Mononuclear cell (primary cell): ENCODE measurements around the gene P3R3URF. TPM values are rescaled to one million over a fixed set of nuclear protein-coding genes. Genes with fewer than 3 reads are reported as not detected.

Experiments
- H3K27me3 ChIP-seq: 2 replicates; pipeline ENCODE4 v1.6.0; 2011; ENCODE audit warnings: low read length, control low read depth; ENCODE audit not compliant: insufficient read depth
- H3K4me1 ChIP-seq: 2 replicates; pipeline ENCODE4 v1.5.1; 2011; ENCODE audit warnings: mild to moderate bottlenecking, low read length, control low read depth; ENCODE audit not compliant: insufficient read depth
- H3K4me3 ChIP-seq: 2 replicates; pipeline ENCODE4 v1.5.1; 2011; ENCODE audit warnings: mild to moderate bottlenecking, low read length, moderate library complexity
- H3K9me3 ChIP-seq: 2 replicates; pipeline ENCODE4 v1.5.1; 2011; ENCODE audit warnings: low read depth, mild to moderate bottlenecking, control low read depth, low read length
- total RNA-seq: library from RNA; depleted of rRNA; stranded (reverse); fragments of >200 nt; gene quantifications from one replicate; pipeline ENCODE4 v1.2.3, GENCODE V29; 2012

P3R3URF gene
- total RNA-seq, 1 donor: not detected

- Histone ChIP-seq H3K4me3 (no peak overlapping the region), H3K4me1 (peaks cover 11% of the 10 kb centered on the region), H3K9me3 (no peaks in the 10 kb centered on the region), H3K27me3 (no peaks in the 10 kb centered on the region)
Measured at GRCh38 chr1:46186076-46186475, 9.8 kb upstream of the P3R3URF start.

DNA sequence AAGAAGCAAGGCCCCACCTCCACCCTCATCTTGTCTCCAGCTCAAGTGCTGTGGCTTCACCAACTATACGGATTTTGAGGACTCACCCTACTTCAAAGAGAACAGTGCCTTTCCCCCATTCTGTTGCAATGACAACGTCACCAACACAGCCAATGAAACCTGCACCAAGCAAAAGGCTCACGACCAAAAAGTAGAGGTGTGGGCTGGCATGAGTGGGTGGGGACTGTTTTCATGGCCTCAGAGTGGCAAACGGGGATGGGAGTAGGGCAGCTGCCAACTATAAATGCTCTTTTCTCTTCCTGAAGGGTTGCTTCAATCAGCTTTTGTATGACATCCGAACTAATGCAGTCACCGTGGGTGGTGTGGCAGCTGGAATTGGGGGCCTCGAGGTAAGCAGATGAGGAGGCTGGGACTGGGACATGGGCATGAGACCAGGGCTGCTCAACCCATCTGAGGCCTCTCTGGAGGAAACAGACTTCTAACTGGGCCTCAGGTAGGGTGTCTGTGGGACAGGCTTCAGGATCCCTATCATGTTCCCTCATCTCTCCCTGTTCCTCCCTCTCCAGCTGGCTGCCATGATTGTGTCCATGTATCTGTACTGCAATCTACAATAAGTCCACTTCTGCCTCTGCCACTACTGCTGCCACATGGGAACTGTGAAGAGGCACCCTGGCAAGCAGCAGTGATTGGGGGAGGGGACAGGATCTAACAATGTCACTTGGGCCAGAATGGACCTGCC is 8.8 kb upstream of the P3R3URF start:
- no peaks in the 10 kb centered on the region for H3K27me3 ChIP-seq
- H3K4me3 ChIP-seq: no peak overlapping the region
- no peaks in the 10 kb centered on the region for H3K9me3 ChIP-seq
- peaks cover 11% of the 10 kb centered on the region for H3K4me1 ChIP-seq

GRCh38 chr1:46183926-46184557 is 7.8 kb upstream of the P3R3URF start:
- Histone ChIP-seq H3K9me3 (no peaks in the 10 kb centered on the region), H3K4me3 (no peak overlapping the region), H3K27me3 (no peaks in the 10 kb centered on the region), H3K4me1 (peaks cover 17% of the 10 kb centered on the region)

DNA sequence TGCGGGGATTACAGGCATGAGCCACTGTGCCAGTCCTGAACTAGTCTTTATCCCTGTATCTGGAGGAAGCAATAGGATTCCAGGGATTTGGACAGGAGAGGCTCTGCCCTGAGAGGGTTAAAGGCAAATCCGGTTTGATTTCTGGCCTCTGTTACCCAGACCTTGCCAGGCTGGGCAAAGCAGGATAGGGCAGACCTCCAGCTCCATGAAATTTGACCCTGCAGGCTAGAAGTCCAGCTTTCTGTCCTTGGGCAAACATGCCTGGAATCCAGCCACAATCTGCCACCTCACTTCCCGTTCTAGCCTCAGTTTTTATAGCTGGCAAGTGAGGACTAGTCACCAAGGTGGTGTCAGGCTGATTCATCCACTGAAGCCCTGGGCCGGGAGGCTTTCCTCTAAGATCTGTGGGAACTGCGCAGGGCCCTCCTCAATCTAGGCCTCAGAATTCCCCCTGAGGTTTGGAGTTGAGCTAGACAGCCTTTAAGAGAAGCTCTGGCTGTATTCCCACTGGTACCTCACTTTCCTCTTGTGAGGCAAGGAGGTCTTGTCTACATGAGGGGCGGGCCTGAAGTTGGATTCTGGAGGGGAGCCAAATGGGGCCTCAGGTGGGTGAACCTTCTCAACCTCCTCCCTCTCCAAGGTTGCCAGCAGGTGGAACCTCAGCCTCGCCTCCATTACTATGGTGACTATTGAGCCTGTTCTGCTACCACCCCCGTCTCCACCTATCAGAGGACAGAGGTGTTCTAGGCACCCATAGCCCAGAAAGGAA is 7.0 kb upstream of the P3R3URF start:
- Histone ChIP-seq H3K4me1 (peaks cover 17% of the 10 kb centered on the region), H3K4me3 (no peak overlapping the region), H3K9me3 (no peaks in the 10 kb centered on the region), H3K27me3 (no peaks in the 10 kb centered on the region)

- no peak overlapping the region for H3K4me3 ChIP-seq
- no peaks in the 10 kb centered on the region for H3K27me3 ChIP-seq
- H3K4me1 ChIP-seq: peaks cover 17% of the 10 kb centered on the region
- H3K9me3 ChIP-seq: no peaks in the 10 kb centered on the region
Measured at GRCh38 chr1:46181343-46182260, 5.3 kb upstream of the P3R3URF start.

DNA sequence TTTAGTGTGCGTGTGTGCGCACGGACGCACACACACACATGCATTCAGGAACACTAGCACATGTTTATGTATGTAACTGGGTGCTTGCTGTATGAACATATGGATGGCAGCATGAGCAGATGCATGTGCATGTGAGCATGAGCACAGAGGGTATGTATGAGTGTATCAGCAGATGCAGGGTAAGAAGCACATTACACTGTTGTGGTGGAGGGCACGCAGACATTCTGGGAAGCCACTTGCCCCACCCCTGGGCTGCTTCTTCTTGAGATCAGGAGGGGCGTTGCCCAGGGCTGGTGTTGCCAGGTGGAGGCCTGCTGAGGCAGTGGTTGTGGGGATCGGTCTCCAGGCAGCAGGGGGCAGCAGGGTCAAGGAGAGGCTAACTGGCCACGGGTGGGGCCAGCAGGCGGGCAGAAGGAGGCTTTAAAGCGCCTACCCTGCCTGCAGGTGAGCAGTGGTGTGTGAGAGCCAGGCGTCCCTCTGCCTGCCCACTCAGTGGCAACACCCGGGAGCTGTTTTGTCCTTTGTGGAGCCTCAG is 3.9 kb upstream of the P3R3URF start:
- Histone ChIP-seq H3K4me3 (no peak overlapping the region), H3K4me1 (peaks cover 17% of the 10 kb centered on the region), H3K9me3 (no peaks in the 10 kb centered on the region), H3K27me3 (no peaks in the 10 kb centered on the region)

- no peaks in the 10 kb centered on the region for H3K9me3 ChIP-seq
- H3K4me3 ChIP-seq: no peak overlapping the region
- H3K4me1 ChIP-seq: peaks cover 14% of the 10 kb centered on the region
- no peaks in the 10 kb centered on the region for H3K27me3 ChIP-seq
Measured at GRCh38 chr1:46179138-46180081, 3.1 kb upstream of the P3R3URF start.

- Histone ChIP-seq H3K9me3 (no peaks in the 10 kb centered on the region), H3K4me3 (no peak overlapping the region), H3K27me3 (no peaks in the 10 kb centered on the region), H3K4me1 (peaks cover 6% of the 10 kb centered on the region)
Measured at GRCh38 chr1:46175243-46175642, 1.0 kb downstream of the P3R3URF start.

DNA sequence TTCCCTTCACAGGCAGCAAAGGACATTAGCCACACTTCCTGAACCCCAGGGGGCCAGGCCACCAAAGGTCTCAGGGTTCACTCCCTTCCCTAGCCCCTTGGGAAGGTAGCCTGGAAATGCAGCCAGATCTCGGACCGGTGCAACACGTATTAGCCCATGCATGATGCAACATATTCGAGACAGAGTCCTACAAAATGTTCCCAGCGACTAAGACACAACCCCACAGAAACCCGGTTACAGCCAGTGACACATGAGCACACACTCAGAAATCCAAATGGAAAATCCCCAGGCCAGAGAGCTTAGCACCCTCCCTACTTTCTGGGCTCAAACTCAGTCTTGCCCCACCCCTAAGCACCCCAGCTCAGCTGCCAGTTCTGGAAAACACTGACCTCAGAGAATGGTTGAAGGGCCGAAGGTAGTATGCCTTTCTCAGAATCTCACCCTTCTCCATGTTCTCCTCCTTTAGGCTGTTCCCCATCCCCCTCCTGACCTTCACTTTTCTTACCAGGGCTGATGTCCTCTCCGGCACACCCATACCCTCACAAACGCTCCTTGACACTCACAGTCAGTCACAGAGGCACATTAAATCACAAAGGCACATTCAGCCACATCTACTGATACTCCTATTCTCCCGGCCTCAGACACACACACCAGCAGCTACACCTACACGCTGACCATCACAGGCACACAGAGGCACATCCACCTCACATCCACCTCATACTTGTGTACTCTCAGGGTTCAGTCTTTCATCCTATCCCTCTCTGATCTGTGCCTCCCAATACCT is 1.6 kb downstream of the P3R3URF start, which contains the start of gene TSPAN1:
Gene TSPAN1 (plus strand): TSS at position 640 of the 784 bp plus-strand sequence. CDS start 6,021 bp downstream, outside the sequence.
- Histone ChIP-seq H3K9me3 (no peaks in the 10 kb centered on the region), H3K27me3 (no peaks in the 10 kb centered on the region), H3K4me3 (no peak within 1 kb of the TSS), H3K4me1 (peaks cover 4% of the 10 kb centered on the region)

GRCh38 chr1:46173361-46173856 is 2.9 kb downstream of the P3R3URF start:
- H3K4me3 ChIP-seq: no peak overlapping the region
- H3K27me3 ChIP-seq: no peaks in the 10 kb centered on the region
- H3K4me1 ChIP-seq: no peaks in the 10 kb centered on the region
- H3K9me3 ChIP-seq: no peaks in the 10 kb centered on the region

GRCh38 chr1:46172321-46172720 is 4.0 kb downstream of the P3R3URF start:
- Histone ChIP-seq H3K9me3 (no peaks in the 10 kb centered on the region), H3K27me3 (peaks cover 2% of the 10 kb centered on the region), H3K4me1 (peaks cover 3% of the 10 kb centered on the region), H3K4me3 (no peak overlapping the region)

- Histone ChIP-seq H3K4me3 (no peak overlapping the region), H3K4me1 (peaks cover 8% of the 10 kb centered on the region), H3K27me3 (peaks cover 4% of the 10 kb centered on the region), H3K9me3 (no peaks in the 10 kb centered on the region)
Measured at GRCh38 chr1:46171871-46172270, 4.4 kb downstream of the P3R3URF start.

- peaks cover 13% of the 10 kb centered on the region for H3K4me1 ChIP-seq
- H3K4me3 ChIP-seq: no peak overlapping the region
- peaks cover 4% of the 10 kb centered on the region for H3K27me3 ChIP-seq
- no peaks in the 10 kb centered on the region for H3K9me3 ChIP-seq
Measured at GRCh38 chr1:46171351-46171750, 4.9 kb downstream of the P3R3URF start.
